ENCODE results near the gene LATS2.

- TF ChIP-seq BCL11A (IDR thresholded peaks at IDR 0.05; ENCODE audit: low read depth in 2 of 2, low read length in 2 of 2) = no peak
- TF ChIP-seq MAX (IDR thresholded peaks at IDR 0.05) = no peak
- TF ChIP-seq EZH2 (IDR thresholded peaks at IDR 0.05; ENCODE audit: low read depth, low read length, severe bottlenecking) = no peak
- TF ChIP-seq CTCF (IDR thresholded peaks at IDR 0.05; ENCODE audit: control extremely low read depth in 1 of 3, insufficient read depth in 1 of 3, low read depth in 1 of 3, low read length in 3 of 3) = no peak
Observed at GRCh38 chr13:21067848-21068247, 6.5 kb upstream of the LATS2 start.
